ENCODE measurements around the gene NPW. TPM values are rescaled to one million over a fixed set of nuclear protein-coding genes. Genes with fewer than 3 reads are reported as not detected.

NPW gene
- total and polyA plus RNA-seq, 9 of the 15 experiments (the other 6 are each of a cell fraction or from before 2014, with no cell fraction given): 0.14 to 4.0 (median 2.6) TPM; not detected in 4

DNA sequence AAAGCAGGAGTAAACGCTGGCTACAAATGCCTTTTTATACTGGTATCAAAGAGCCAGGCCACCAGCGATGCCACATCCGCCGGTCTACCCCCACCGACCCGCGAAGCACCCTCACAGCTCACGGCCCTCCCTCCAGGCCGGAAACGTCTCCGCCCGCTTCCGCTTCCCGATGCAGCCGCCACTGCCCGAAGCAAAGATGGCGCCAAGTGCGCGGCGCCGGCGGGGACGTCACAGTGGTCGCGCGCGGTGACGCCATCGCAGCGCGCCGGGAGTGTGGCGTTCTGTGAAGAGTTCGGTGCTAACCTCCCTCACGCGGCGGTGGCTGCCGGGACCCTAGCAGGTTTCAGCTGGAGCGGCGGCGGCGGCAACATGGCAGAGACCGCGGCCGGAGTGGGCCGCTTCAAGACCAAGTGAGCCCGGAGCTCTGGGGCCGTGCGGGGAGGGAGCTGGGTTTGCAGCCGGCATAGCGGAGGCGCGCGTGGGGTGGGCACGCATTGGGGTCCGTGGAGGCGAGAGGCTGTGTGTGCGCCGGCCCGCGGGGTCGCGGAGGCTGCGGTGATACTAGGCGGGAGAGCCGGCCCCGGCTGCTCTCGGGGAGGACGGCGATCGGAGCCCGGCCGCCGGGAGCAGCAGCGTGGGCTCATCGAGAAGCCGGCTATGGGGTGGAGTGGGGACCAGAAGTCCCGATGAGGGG, 47.6 kb upstream of the NPW start, which contains the start of gene TBL3 (continued):
- TF ChIP-seq IRF9 (tag; IDR thresholded peaks at IDR 0.05) (no peak), MYNN (IDR thresholded peaks at IDR 0.05) (peak; percentile 71; the same call in 1 of the 2 replicates), MYNN (CRISPR knock-in tag; IDR thresholded peaks at IDR 0.05) (no peak), ZNF133 (CRISPR knock-in tag; IDR thresholded peaks at IDR 0.05) (no peak), PHF8 (IDR thresholded peaks at IDR 0.05; ENCODE audit: borderline replicate concordance, low read length) (peak; percentile 86), ZNF23 (CRISPR knock-in tag; IDR thresholded peaks at IDR 0.05) (no peak), RBM39 (optimal IDR thresholded peaks at IDR 0.05; ENCODE audit: low read depth, low read length) (no peak), ZBTB7A (IDR thresholded peaks at IDR 0.05; ENCODE audit: borderline replicate concordance, control insufficient read depth, low read depth, low read length) (0 out of 2 replicates have a peak, but pooled peaks have one; percentile 19), ZNF518B (CRISPR knock-in tag; IDR thresholded peaks at IDR 0.05) (no peak), ZNF121 (CRISPR knock-in tag; conservative IDR thresholded peaks at IDR 0.05) (no peak), ZMIZ1 (IDR thresholded peaks at IDR 0.05; ENCODE audit: low read depth in 2 of 2, low read length in 2 of 2) (0 out of 4 replicates have a peak, but pooled peaks of 1 of the 2 experiments have one; percentile 20), U2AF1 (optimal IDR thresholded peaks at IDR 0.05; ENCODE audit: low read depth, low read length) (peak; percentile 76), HIVEP1 (CRISPR knock-in tag; IDR thresholded peaks at IDR 0.05) (0 out of 2 replicates have a peak, but pooled peaks have one; percentile 31), SMC3 (conservative IDR thresholded peaks at IDR 0.05; ENCODE audit: insufficient read depth, low read depth, low read length) (no peak), FOXM1 (IDR thresholded peaks at IDR 0.05; ENCODE audit: low read depth) (no peak), FOXM1 (CRISPR knock-in tag; IDR thresholded peaks at IDR 0.05; ENCODE audit: low read depth) (0 out of 2 replicates have a peak, but pooled peaks have one; percentile 91), ZNF24 (IDR thresholded peaks at IDR 0.05) (no peak)

Data from K562 (cell line).